GM19328 (cell line): ENCODE measurements around the gene SCYL1.
"Not testable (repeated sequence)": the region's sequence is repeated elsewhere in the genome, so short reads cannot be mapped to it uniquely, and the experiment has no call there.

Source experiments
- ATAC-seq: cut with Tn5 transposase; IDR thresholded peaks from one replicate; pipeline ENCODE4 v1.9.1; 2021; ENCODE audit warnings: mild to moderate bottlenecking, moderate library complexity; ENCODE audit not compliant: unreplicated experiment

Gene SCYL1

DNA sequence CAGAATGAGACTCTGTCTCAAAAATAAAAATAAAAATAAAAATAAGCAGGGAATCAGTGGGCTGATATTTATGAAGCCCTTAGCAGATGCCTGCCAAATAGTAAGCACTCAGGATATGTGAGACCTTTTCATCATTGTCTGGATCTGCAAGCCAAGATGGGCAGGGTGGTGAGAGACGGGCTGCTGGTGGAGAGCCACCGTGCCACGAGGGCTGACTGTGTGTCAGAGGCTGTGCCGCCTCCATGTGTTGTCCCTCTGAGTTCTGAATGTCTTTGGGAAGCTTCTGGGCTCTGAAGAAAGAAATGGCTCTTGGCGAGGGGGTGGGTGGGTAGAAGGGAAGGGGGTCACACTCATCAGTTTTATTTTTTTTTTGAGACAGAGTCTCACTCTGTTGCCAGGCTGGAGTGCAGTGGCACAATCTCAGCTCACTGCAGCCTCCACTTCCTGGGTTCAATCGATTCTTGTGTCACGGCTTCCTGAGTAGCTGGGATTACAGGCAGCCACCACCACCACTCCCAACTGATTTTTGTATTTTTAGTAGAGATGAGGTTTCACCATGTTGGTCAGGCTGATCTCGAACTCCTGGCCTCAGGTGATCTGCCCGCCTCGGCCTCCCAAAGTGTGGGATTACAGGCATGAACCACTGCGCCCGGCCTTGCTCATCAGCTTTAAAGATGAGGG lies 40.1 kb downstream of the SCYL1 start:
- ATAC-seq: not testable (repeated sequence)

DNA sequence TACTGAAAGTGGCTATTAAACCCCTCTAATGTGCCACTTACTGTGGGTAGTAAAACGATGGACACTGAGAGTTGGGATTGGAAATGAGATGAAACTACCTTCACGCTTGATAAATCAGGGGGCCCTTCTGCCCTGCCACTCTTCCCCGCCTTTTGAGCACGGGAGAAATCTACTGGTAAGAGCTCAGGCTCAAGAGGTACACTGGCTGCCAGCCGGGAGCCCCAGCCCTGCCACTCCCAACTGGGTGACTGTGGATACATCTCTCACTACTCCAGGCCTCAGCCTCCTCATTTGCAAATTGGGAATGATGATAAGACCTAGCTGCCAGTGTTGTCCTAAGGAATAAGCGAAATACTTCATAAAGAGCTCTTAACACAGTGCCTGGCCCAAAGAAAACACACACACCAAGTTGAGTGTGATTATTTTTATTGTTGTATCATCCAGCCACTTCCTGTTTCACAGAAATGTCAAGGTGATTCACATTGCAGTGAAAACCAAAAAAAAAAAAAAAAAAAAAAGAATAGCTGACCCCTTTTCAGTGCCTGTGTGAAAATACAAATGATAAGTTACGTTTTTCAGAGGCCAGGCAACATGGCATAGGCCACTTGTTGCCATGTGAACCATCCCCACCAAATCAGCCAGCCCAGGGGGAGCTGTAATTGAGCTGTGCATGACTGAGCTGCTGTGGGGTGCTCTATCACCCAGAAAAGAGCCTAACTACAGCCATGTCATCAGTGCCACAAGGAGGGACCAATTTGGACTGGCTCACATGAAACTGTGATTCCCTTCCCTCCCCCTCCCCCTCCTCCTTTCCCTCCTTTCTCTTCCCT lies 41.0 kb downstream of the SCYL1 start:
- ATAC-seq: no peak

DNA sequence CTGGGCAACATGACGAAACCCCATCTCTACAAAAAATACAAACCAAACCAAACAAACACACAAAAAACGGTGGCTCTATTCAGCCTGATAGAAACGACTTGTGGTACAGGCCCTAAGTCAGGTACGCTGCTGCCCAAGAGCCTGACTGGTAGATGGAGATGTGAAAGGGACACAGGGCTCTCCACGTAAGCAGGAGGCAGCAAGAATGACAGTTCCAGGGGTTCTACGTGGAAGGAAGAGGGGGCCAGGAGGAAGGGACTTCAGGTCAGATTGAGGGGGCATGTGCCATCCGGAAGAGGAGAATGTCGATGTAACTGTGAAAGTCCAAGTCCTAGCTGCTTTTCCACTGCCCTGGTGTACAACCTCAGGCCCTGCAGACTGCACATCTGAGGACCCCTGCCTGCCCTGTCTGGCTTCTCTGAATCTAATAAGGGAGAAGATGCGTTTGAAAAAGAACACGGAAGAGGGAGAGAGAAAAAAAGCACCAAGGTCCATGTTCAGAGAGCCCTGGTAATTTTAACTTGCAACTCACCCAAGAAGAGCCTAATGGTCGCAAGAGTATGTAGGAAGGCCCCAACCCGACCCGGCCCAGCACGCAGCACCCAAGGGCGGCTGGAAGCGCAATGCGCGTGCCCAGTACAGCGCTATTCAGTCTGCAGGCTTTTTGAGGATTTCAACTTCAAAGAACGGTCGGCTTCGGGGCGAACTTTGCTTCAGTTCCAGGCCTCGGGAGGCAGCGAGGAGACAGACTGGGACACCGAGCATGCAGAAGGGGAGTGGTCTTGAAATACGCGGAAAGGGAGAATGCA lies 44.5 kb downstream of the SCYL1 start:
- ATAC-seq: no peak

DNA sequence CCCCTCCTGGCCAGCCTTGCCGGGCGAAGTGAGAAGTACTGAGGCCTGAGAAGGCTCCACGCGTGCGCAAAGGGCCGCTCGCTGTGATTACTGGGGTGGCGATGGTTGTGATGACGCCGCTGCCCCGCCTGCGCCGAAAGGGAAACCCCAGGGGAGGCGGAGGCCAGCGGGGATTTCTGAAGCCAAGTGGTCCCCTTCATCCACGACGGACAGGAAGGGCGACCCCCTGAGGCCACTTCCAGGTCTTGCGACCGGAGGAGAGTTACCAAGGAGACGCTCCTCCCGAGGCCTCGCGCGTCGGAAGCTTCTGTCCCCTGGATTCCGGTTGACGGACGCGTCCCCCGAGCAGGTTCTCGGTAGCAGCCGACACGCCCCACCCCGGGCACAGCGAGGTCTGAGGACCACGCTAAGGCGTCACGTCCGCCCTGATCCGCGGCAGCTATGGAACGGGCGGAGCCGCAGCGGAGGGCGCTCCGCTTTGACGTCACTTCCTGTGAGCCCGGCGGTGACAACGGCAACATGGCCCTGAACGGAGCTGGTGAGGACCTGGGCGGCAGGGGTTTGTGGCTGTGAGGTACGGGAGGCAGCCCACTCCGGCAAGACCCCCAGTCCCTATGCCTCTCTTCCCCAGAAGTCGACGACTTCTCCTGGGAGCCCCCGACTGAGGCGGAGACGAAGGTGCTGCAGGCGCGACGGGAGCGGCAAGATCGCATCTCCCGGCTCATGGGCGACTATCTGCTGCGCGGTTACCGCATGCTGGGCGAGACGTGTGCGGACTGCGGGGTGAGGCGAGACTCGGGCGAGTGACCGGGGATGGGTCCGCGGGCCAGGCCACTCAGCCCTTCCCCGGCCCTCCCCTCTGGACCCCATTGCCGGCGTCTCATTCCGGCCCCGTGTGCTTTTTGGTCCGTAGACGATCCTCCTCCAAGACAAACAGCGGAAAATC lies 45.4 kb downstream of the SCYL1 start, which contains the start of gene ZNRD2:
Gene ZNRD2, plus strand, starts transcription at position 505 of the 946 bp plus-strand sequence. Its CDS starts 15 bp downstream, at position 520.
- peak; percentile 57 for ATAC-seq

DNA sequence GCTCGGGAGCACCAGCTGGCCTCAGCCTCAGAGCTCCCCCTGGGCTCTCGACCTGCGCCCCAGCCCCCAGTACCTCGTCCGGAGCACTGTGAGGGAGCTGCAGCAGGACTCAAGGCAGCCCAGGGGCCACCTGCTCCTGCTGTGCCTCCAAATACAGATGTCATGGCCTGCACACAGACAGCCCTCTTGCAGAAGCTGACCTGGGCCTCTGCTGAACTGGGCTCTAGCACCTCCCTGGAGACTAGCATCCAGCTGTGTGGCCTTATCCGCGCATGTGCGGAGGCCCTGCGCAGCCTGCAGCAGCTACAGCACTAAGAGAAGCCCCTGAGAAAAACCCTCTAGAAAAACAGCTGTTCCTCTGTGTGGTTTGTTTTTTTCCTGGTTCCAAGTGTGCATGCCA lies 46.5 kb downstream of the SCYL1 start:
- ATAC-seq: no peak

DNA sequence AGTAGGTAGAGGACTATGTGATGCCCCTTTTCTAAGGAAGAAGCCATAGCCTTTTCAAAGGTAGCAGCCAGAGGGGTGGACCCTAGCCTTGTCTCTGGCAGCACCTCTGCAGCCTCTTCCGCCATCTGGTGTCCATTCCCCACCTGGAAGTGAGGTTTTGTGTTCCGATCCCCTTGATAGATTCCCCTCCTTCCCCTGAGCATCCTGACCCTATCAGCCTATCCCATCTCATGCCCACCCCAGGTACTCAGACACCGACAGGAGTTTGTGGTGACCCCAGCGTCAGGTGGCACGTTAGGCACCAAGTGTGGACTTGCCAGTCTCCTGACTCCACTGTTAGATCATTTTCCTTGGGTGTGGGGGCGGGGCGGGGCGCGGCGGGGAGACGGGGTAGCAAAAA lies 47.1 kb downstream of the SCYL1 start:
- ATAC-seq: no peak

DNA sequence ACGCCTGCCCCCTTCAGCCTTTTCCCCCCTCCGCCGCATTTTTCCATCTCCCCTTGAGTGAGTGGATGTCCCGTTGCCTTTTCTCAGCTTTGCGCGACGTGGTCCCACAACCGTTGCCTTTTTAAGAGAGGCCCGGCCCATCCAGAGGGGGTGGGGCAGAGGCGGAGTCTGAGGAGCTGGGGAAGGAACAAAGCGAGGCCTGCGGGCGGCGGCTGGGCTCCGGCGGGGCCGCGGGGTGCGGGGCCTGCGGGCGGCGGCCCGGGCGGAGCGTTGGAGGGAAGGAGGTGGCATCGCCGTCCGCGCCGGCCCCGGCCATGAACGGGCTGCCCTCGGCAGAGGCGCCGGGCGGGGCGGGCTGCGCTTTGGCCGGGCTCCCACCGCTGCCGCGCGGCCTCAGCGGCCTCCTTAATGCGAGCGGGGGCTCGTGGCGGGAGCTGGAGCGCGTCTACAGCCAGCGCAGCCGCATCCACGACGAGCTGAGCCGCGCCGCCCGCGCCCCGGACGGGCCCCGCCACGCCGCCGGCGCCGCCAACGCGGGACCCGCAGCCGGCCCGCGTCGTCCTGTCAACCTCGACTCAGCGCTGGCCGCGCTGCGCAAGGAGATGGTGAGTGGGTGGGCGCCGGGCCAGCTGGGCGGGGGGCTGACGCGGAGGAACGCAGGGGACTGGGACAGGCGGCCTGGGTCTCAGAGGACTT lies 47.6 kb downstream of the SCYL1 start, which contains the start of gene FAM89B:
Gene FAM89B, plus strand, starts transcription at position 183 of the 696 bp plus-strand sequence. Its CDS starts 132 bp downstream, at position 315.
- ATAC-seq: no peak

DNA sequence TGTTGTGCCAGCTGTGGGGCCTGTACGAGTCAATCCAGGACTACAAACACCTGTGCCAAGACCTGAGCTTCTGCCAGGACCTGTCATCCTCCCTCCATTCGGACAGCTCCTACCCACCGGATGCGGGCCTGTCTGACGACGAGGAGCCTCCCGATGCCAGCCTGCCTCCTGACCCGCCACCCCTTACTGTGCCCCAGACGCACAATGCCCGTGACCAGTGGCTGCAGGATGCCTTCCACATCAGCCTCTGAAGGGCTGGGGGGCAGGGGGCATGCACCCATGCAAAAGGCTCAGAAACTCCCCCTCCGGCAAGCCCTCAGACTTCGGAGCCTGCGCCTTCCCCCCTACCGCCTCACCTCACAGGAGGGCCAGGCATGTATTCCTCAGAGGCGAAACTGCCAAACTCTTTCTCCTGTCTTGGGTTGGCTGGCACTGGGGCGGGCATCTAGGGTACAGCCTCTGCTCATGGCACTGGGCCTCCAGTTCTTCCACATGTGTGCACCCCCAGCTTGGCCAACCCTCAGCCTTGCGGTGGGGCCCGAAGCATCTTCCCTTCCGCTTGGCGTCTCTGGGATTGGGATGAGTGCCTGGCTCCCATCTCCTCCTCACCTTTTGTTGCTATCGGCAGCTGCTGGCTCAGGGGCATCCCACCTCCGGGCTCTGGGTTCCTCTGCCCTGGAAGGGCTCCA lies 48.7 kb downstream of the SCYL1 start:
- no peak for ATAC-seq

DNA sequence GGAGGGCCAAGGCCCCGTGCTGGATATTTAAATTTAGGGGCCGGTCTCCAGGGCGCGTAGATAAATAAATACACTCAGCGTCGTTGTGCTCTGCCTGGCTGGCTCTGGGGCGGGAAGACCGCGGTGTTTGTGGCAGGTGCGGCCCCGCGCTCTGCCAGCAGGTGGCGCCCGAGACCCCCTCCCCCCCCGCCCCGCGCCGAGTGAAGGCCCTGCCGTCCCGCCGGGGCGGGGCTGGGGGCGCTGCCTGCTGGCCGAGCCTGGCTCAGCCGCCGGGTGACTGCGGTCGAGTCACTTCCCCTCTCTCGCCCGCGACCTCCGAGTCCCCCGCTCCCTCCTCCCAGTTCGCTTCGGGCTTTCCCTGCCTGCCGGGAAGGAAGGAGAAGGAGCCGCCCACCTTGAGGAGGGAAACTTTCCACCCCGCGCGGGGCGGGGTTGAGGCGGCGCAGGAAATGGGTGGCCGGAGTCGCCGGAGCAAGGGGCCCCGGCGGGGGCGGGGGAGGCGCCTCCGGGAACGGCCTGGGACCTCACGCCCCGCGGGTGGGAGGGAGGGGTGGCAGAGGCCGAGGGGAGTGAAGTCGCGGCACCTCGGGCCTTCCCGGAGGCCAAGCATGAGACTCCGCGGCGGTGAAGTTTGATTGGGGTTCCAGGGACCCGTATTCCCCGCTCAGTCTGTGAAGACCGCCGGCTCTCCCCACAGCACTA lies 49.4 kb downstream of the SCYL1 start:
- ATAC-seq: peak; percentile 31

DNA sequence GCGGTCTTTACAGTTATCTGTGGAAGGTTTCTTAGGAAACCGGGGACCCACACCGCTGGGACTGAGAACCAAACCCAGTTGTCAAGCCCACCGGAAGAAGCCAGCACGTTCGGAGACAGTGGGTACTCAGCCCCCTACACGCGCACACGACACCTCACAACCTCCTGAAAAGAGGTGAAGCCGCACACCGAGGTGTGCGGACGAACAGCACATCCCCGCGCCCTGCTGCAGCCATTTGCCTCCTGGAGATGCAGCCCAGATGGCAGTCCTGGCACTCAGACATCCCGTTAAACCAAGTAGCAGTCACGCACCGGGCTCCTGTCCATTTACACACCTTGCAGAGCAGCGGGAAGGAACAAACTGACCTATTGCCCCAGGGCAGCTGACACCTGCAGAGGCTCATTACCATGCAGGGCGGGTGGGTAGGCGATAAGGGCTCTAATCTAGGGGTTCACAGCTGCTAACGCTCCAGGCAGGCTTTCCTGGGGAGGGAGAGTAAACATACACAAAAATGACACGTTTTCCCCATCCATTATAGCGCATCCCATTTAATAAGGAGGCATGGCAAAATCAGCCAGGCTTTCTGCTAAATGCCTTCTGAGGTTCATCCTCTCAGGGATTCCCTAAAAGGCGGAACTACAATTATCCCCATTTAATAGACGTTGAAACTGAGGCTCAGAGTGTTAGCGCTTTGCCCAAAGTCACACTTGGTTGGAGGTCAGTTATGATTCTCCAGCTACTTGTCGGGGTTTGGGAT lies 50.1 kb downstream of the SCYL1 start:
- ATAC-seq: no peak

DNA sequence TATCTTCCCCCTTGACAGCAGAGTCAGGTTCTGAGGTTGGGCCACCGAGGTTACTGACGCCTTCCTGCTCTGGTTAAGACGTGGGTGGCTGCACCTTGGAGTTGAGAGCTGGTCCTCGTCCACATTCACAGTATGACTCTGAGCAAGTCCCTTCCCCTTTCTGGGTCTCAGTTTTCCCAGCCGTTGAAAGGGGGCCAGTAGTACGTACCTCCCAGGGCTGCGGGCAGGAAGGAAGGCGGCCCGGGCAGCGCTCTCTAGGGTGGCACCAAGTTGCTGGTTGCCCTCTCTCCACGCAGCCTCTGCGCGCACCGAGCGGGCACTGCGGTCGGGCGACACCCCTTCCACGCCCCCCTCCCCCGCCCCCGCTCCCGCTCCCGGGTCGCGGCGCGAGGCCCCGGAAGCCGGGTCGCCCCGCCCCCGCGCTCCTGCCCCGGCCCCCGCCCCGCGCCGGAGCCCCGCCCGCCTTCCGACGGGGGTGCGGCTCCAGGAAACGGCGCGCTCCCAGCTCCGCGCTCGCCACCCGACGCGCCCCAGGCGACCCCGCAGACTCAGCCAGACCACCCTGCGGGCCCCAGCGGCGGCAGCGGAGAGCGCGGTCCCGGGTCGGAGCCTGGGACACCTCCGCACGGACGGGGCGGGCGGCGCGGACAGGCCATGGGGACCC lies 50.8 kb downstream of the SCYL1 start, which contains the start of gene EHBP1L1:
Gene EHBP1L1, plus strand, starts transcription at position 486 of the 664 bp plus-strand sequence. CDS start 250 bp downstream, outside the sequence.
- ATAC-seq: no peak

DNA sequence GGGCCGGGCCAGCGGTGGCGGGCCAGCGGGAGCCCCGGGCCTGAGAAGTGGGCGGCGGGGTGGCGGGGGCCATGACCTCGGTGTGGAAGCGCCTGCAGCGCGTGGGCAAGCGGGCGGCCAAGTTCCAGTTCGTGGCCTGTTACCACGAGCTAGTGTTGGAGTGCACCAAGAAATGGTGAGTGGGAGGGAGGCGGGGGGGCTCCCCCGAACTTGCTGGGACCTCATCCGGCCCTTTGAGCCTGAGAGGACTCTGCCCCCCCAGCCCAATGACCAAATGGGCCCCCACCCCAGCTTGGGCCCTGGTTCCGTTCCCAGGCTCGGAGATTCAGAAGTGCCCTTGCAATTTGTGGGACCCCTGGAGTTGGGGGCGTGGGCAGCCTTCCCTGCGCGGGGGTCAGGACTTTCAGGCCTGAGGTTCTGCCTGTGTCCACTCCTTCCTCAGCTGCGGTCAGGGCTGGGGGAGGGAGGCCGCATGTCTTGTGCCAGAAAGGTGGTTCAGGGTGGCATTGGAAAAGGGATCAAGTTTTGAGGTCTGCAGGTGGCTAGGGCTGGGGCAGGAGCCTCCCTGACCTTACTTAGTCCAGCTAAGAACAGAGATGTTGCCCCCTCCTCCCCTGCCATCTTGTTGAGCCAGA lies 51.5 kb downstream of the SCYL1 start:
- no peak for ATAC-seq

DNA sequence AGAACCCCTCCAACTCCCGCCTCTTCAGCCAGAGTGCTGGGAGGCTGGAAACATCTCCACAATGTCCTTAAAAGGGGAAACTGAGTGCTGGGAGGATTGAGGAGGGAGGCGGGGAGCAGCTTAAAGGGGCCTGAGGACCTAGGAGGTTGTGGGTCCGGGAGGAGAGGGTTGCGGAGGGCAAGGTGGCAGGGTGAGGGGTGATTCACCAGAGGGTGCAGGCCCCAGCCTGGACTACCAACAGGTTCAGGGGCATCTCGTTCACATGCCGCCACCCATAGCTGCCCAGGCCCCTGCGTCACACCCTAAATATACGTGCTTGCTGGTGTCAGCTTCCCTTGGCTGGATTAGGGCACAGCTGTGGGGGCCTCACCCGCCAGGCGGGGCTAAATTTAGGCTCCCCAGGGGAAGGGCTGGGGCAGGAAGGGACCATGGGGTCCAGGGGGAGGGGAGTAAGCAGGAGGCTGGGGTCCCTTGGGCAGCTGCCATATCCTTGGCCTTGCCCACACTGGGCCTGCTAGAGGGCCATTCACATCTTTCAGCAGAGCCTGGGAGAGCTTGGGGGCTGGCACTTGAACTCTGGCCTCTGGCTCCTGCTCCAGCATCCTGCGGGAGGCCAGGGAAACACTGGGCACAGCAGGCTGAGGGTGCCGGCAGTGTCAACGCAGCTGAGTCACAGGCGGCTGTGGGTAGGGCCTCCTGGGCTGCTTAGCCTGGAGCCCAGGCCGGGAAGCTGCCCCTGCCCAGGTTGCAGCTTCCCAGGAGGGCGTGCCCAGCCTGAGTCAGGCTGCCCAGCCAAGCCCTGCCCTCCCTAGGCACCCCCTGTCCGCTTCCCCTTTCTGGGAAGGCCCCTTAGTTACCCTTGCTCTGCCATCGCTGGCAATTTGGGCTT lies 52.2 kb downstream of the SCYL1 start:
- ATAC-seq: no peak

DNA sequence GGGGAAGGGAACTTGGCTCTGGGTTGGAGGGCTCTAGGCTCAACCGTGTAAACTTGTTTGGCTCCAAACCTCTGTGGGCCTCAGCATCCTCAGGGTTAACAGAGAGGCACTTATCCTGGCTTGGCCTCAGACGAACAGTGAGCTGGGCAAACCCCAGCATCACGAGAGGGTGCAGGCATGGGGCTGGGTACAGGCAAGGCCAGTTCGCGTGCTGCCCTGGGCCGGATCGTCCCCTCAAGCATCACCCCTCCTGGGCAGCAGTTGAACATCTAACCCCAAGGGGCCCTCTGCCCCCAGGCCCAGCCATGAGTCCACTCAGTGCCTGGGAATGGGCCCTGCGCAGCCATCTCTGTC lies 52.9 kb downstream of the SCYL1 start:
- no peak for ATAC-seq

DNA sequence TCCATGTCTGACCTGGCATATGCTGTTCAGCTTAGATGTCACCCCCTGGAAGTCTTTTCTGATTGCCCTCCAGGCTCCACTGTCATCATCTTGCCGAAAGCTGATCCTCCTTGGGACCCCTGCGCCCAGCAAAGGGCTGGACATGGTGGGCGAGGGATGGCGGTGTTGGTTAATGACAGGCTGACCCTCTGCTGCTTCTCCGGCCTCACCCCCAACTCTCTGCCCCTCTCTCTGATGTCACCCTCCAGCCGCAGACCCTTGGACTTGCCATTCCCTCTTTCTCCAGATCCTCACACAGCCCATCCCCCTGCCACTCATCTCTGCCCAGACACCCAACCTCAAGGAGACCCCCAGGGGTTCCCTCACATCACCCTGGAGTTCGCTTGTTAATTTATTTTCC lies 53.3 kb downstream of the SCYL1 start:
- no peak for ATAC-seq

DNA sequence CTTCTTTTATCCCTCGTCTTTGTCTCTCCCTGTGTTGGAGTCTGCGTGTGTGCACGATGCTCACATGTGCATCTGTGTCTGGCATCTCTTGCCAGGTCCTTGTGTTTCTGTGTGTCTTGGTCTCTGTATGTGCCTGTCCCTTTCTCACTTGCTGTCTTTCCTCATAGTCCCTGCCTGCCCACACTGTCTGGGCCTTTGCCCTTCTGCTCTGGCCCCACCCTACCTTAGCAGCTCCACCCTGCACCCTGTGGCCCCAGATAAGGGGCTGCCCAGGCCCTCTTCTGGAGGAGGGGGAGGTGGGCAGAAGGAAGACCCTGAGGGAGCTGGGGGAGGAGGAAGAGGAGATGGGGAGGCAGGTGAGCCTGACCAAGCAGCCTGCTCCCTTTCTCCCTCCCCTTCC lies 53.8 kb downstream of the SCYL1 start:
- ATAC-seq: no peak
